ENCODE measurements around the gene CUL9.

GRCh38 chr6:43203718-43204095 is 21.7 kb downstream of the CUL9 start:
- TF ChIP-seq EZH2 (IDR thresholded peaks at IDR 0.05; ENCODE audit: borderline replicate concordance, insufficient read depth, low read length, poor library complexity, severe bottlenecking) (no peak), CTCF (IDR thresholded peaks at IDR 0.05; ENCODE audit: poor library complexity, severe bottlenecking) (no peak)
